Stimulated activated CD8-positive, alpha-beta memory T cell treated with anti-CD3 and anti-CD28 coated beads, Interleukin-15, amount 100 ng/mL, for 4 hours (primary cell): ENCODE results near the gene LAX1.

ENCODE experiments used
- DNase-seq, 2 donors: peaks; one replicate each; pipeline ENCODE4 v3.0.0-alpha.2; 2020; ENCODE audit warnings: low read depth in 2 of 2

The LAX1 gene

GRCh38 chr1:203813581-203814341, 48.8 kb downstream of the LAX1 start:
- DNase-seq: no peak

- DNase-seq: no peak
Measured at GRCh38 chr1:203818399-203818798, 53.4 kb downstream of the LAX1 start.

- no peak for DNase-seq
Measured at GRCh38 chr1:203823306-203823705, 58.3 kb downstream of the LAX1 start.
